ENCODE results near the gene PLEKHM1. TPM values are rescaled to one million over a fixed set of nuclear protein-coding genes. Genes with fewer than 3 reads are reported as not detected.

The PLEKHM1 gene
- total and polyA plus RNA-seq, 2 of the 13 experiments (the other 11 are each of a cell fraction or from before 2014, with no cell fraction given): 7.6 to 13.5 TPM

- TF ChIP-seq ZNF256 (CRISPR knock-in tag; conservative IDR thresholded peaks at IDR 0.05) (no peak), SMAD9 (CRISPR knock-in tag; IDR thresholded peaks at IDR 0.05) (no peak), KDM5B (CRISPR knock-in tag; IDR thresholded peaks at IDR 0.05; ENCODE audit: borderline replicate concordance) (0 out of 2 replicates have a peak, but pooled peaks have one; percentile 35), ZNF282 (IDR thresholded peaks at IDR 0.05; ENCODE audit: partially characterized antibody) (no peak), MAX (IDR thresholded peaks at IDR 0.05) (0 out of 2 replicates have a peak, but pooled peaks have one; percentile 14), MBNL3 (CRISPR knock-in tag; conservative IDR thresholded peaks at IDR 0.05) (no peak), ZFP1 (CRISPR knock-in tag; IDR thresholded peaks at IDR 0.05) (no peak), ZNF546 (CRISPR knock-in tag; conservative IDR thresholded peaks at IDR 0.05) (no peak), NFE2L2 (IDR thresholded peaks at IDR 0.05; ENCODE audit: low read length) (no peak), ZNF274 (CRISPR knock-in tag; IDR thresholded peaks at IDR 0.05) (peak; percentile 15; the same call in 1 of the 2 replicates), JUND (CRISPR knock-in tag; IDR thresholded peaks at IDR 0.05) (no peak), SOX5 (CRISPR knock-in tag; IDR thresholded peaks at IDR 0.05; ENCODE audit: borderline replicate concordance) (no peak), FLYWCH1 (CRISPR knock-in tag; IDR thresholded peaks at IDR 0.05) (no peak), HNF1A (IDR thresholded peaks at IDR 0.05; ENCODE audit: low read depth) (no peak), HNF1A (CRISPR knock-in tag; IDR thresholded peaks at IDR 0.05; ENCODE audit: borderline replicate concordance) (no peak), CREB3 (CRISPR knock-in tag; IDR thresholded peaks at IDR 0.05) (no peak), ONECUT2 (CRISPR knock-in tag; IDR thresholded peaks at IDR 0.05) (no peak), MBD4 (IDR thresholded peaks at IDR 0.05; ENCODE audit: borderline replicate concordance, low read length) (no peak), PHF21A (CRISPR knock-in tag; IDR thresholded peaks at IDR 0.05) (no peak), ZSCAN12 (CRISPR knock-in tag; IDR thresholded peaks at IDR 0.05) (no peak), KDM6A (CRISPR knock-in tag; IDR thresholded peaks at IDR 0.05; ENCODE audit: low read depth) (no peak), ZSCAN21 (CRISPR knock-in tag; IDR thresholded peaks at IDR 0.05; ENCODE audit: borderline replicate concordance) (no peak), ZNF710 (CRISPR knock-in tag; IDR thresholded peaks at IDR 0.05; ENCODE audit: borderline replicate concordance) (no peak), ARID3A (IDR thresholded peaks at IDR 0.05; ENCODE audit: low read depth, low read length) (no peak)
These were observed 61.0 kb downstream of the PLEKHM1 start (continued) for GRCh38 chr17:45429339-45430005.
